Activated CD8-positive, alpha-beta T cell treated with anti-CD3 and anti-CD28 coated beads for 36 hours (primary cell): ENCODE measurements around the gene MYCBPAP. TPM values are rescaled to one million over a fixed set of nuclear protein-coding genes. Genes with fewer than 3 reads are reported as not detected.

Experiments used
- ATAC-seq: fragments of 200-7000 bp; cut with Tn5 transposase; one replicate; pipeline ENCODE4 v1.10.0; 2021; ENCODE audit warnings: mild to moderate bottlenecking, moderate library complexity
- CTCF ChIA-PET: fragments of 350-600 bp; sonication (Branson Sonifier 250); formaldehyde crosslinking; loops from one replicate; lab custom pipeline; 2021; ENCODE audit warnings: antibody characterized with exemption; lab: Charles Lee
- POLR2A ChIA-PET: fragments of 350-600 bp; sonication (Branson Sonifier 250); formaldehyde crosslinking; loops from one replicate; lab custom pipeline; 2021; ENCODE audit warnings: antibody characterized with exemption; lab: Charles Lee
- DNase-seq: peaks from one replicate; pipeline ENCODE4 v3.0.0-alpha.2; 2020
- H3K27ac Mint-ChIP-seq: one replicate; pipeline ENCODE4 v1.8.0; 2021; ENCODE audit warnings: mild to moderate bottlenecking, mixed read lengths
- H3K27me3 Mint-ChIP-seq: one replicate; pipeline ENCODE4 v1.8.0; 2021; ENCODE audit warnings: mixed read lengths
- H3K36me3 Mint-ChIP-seq: one replicate; pipeline ENCODE4 v1.8.0; 2021; ENCODE audit warnings: low read depth, mixed read lengths
- H3K4me1 Mint-ChIP-seq: one replicate; pipeline ENCODE4 v1.8.0; 2021; ENCODE audit warnings: low read depth, mixed read lengths
- H3K4me3 Mint-ChIP-seq: one replicate; pipeline ENCODE4 v1.8.0; 2021; ENCODE audit warnings: mild to moderate bottlenecking, moderate library complexity, mixed read lengths
- H3K9me3 Mint-ChIP-seq: one replicate; pipeline ENCODE4 v1.8.0; 2021; ENCODE audit warnings: mixed read lengths
- intact Hi-C: fragments of 100-400 bp; cut with micrococcal nuclease; formaldehyde crosslinking; loops from one replicate; pipeline ENCODE4 v1.10.0; 2022
- total RNA-seq, 2 experiments: library from RNA; stranded (reverse); gene quantifications; one replicate each; pipeline ENCODE4 v1.2.3, GENCODE V29; 2021
- TF ChIP-seq, protein P1 (sequence below): fragments of 200-600 bp; IDR thresholded peaks from one replicate; pipeline ENCODE4 v1.8.0; 2022; ENCODE audit warnings: antibody characterized with exemption, mild to moderate bottlenecking

MYCBPAP gene
- total RNA-seq, 2 experiments from 2014 or later: 6.7 to 6.9 TPM

DNA sequence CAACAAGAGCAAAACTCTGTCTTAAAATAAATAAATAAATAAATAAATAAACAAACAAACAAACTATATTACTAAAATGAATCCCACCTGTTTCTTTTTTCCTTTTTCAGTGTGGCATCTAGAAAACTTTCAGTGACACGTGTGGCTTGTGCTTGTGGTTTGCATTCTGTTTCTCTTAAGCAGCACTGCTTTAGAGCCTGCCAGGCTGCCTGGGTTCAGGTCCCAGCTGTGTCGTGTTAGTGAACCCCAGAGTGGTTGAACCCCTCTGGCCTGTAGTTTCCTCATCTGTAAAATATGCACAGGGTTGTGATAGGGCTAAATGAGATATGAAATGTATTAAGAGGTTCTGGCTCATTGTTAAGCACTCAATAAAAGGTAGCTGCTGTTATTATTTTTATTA, 12.2 kb downstream of the MYCBPAP start:
- no peak for DNase-seq
- Mint-ChIP-seq H3K36me3 (no peaks in the 10 kb centered on the region), H3K4me3 (no peak overlapping the region), H3K9me3 (no peaks in the 10 kb centered on the region), H3K27ac (no peak overlapping the region), H3K4me1 (no peaks in the 10 kb centered on the region), H3K27me3 (no peaks in the 10 kb centered on the region)
- ChIA-PET CTCF (interaction anchor here (0.7 kb wide), 1 partner anchor 15 kb away, joined by 3 read pairs; no protein-coding TSS in a partner anchor), POLR2A (interaction anchor here (1.2 kb wide), 1 partner anchor 9 kb away, joined by 4 read pairs; no protein-coding TSS in a partner anchor)
- TF ChIP-seq, protein P1, sequence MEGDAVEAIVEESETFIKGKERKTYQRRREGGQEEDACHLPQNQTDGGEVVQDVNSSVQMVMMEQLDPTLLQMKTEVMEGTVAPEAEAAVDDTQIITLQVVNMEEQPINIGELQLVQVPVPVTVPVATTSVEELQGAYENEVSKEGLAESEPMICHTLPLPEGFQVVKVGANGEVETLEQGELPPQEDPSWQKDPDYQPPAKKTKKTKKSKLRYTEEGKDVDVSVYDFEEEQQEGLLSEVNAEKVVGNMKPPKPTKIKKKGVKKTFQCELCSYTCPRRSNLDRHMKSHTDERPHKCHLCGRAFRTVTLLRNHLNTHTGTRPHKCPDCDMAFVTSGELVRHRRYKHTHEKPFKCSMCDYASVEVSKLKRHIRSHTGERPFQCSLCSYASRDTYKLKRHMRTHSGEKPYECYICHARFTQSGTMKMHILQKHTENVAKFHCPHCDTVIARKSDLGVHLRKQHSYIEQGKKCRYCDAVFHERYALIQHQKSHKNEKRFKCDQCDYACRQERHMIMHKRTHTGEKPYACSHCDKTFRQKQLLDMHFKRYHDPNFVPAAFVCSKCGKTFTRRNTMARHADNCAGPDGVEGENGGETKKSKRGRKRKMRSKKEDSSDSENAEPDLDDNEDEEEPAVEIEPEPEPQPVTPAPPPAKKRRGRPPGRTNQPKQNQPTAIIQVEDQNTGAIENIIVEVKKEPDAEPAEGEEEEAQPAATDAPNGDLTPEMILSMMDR: no peak
- no peak for ATAC-seq
- intact Hi-C loops: no loop called here

- Mint-ChIP-seq H3K9me3 (no peaks in the 10 kb centered on the region), H3K36me3 (no peaks in the 10 kb centered on the region), H3K27ac (no peak overlapping the region), H3K4me1 (no peaks in the 10 kb centered on the region), H3K27me3 (no peaks in the 10 kb centered on the region), H3K4me3 (no peak overlapping the region)
- CTCF ChIA-PET: interaction anchor here (1.4 kb wide), 1 partner anchor 38 kb away, joined by 3 read pairs; no protein-coding TSS in a partner anchor
- POLR2A ChIA-PET: interaction anchor here (1.2 kb wide), 1 partner anchor 10 kb away, joined by 4 read pairs; no protein-coding TSS in a partner anchor
- intact Hi-C loops: no loop called here
- TF ChIP-seq, protein P1: no peak
- DNase-seq (no peak), ATAC-seq (no peak)
These were observed 13.3 kb downstream of the MYCBPAP start for GRCh38 chr17:50521514-50521913.

DNA sequence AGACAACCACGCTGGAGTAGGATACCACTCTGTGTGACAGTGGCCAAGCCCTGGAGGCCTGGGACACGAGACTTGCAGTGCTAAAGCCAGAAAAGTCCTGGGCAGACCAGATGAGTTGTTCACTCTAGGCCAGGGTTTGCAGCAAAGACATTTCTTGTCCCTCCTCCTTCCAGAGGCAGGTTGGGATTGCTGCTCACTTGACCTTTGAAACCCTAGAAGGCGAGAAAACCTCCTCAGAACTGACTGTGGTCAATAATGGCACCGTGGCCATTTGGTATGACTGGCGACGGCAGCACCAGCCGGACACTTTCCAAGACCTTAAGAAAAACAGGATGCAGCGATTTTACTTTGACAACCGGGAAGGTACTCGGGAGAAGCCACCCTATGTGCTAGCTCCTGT, 14.5 kb downstream of the MYCBPAP start:
- intact Hi-C loops: no loop called here
- CTCF ChIA-PET: interaction anchor here (1.4 kb wide), 1 partner anchor 40 kb away, joined by 3 read pairs; no protein-coding TSS in a partner anchor

GRCh38 chr17:50523208-50523607, 15.0 kb downstream of the MYCBPAP start:
- no peak for DNase-seq
- CTCF ChIA-PET: no interaction called here
- Mint-ChIP-seq H3K4me1 (no peaks in the 10 kb centered on the region), H3K9me3 (no peaks in the 10 kb centered on the region), H3K27me3 (no peaks in the 10 kb centered on the region), H3K36me3 (no peaks in the 10 kb centered on the region), H3K27ac (no peak overlapping the region), H3K4me3 (no peak overlapping the region)
- TF ChIP-seq, protein P1: no peak
- ATAC-seq: no peak
- intact Hi-C loops: no loop called here
- POLR2A ChIA-PET: no interaction called here

More for the DNA sequence above, 14.5 kb downstream of the MYCBPAP start:
- ATAC-seq (no peak), DNase-seq (no peak)
- Mint-ChIP-seq H3K4me3 (no peak overlapping the region), H3K27ac (no peak overlapping the region), H3K36me3 (no peaks in the 10 kb centered on the region), H3K9me3 (no peaks in the 10 kb centered on the region), H3K27me3 (no peaks in the 10 kb centered on the region), H3K4me1 (no peaks in the 10 kb centered on the region)
- TF ChIP-seq, protein P1: no peak
- POLR2A ChIA-PET: no interaction called here

- no peaks in the 10 kb centered on the region for H3K36me3 Mint-ChIP-seq
- no peak for DNase-seq
- CTCF ChIA-PET: no interaction called here
- no peaks in the 10 kb centered on the region for H3K9me3 Mint-ChIP-seq
- H3K27ac Mint-ChIP-seq: no peak overlapping the region
- ATAC-seq: no peak
- POLR2A ChIA-PET: no interaction called here
- TF ChIP-seq, protein P1: no peak
- H3K4me3 Mint-ChIP-seq: no peak overlapping the region
- peaks cover 8% of the 10 kb centered on the region for H3K27me3 Mint-ChIP-seq
- no peaks in the 10 kb centered on the region for H3K4me1 Mint-ChIP-seq
- intact Hi-C loops: no loop called here
These were observed 16.6 kb downstream of the MYCBPAP start for GRCh38 chr17:50524838-50525237.
